ENCODE measurements around the gene MTLN. TPM values are rescaled to one million over a fixed set of nuclear protein-coding genes. Genes with fewer than 3 reads are reported as not detected.

The MTLN gene
- total RNA-seq, result 41.5 and 47.6 TPM in 2 replicates

GRCh38 chr2:110211938-110212858 is at the start of gene MTLN:
MTLN (minus strand) TSS chr2:110212547; CDS start chr2:110212525, 22 bp downstream.

GRCh38 chr2:110204408-110205385 is 7.7 kb downstream of the MTLN start, which contains the start of gene NPHP1:
NPHP1 (minus strand) TSS chr2:110205013; CDS start chr2:110204968, 45 bp downstream.

Other genes with a start within 250 kb of the MTLN start
- 18.1 and 59.2 TPM in 2 replicates for gene MALL, start 96.7 kb downstream of the MTLN start, total RNA-seq
- gene NPHP1, start 7.5 kb downstream of the MTLN start, total RNA-seq, result 5.4 and 5.6 TPM in 2 replicates

Measured in uterine smooth muscle cell (primary cell).